GM23338 (cell line): ENCODE data around the gene ZGRF1. TPM values are rescaled to one million over a fixed set of nuclear protein-coding genes. Genes with fewer than 3 reads are reported as not detected.

Experiments used
- ATAC-seq: fragments of 200-7000 bp; cut with Tn5 transposase; 3 replicates; pipeline ENCODE4 v1.9.1; 2020
- DNase-seq: peaks from one replicate; pipeline ENCODE4 v3.0.0-alpha.2; 2015; ENCODE audit warnings: low spot score
- H2AFZ ChIP-seq: fragments of 200-600 bp; sonication (generic); 2 replicates; pipeline ENCODE4 v1.8.0; 2016; ENCODE audit warnings: antibody characterized with exemption, mild to moderate bottlenecking, moderate library complexity
- H3F3A ChIP-seq: fragments of 200-600 bp; sonication (generic); replicated peaks from 2 replicates; pipeline ENCODE4 v1.8.0; 2017; ENCODE audit warnings: antibody characterized with exemption, mixed run types, low read depth
- H3K27ac ChIP-seq: fragments of 200-600 bp; sonication (generic); 2 replicates; pipeline ENCODE4 v1.6.1; 2016; ENCODE audit warnings: low read depth
- H3K27me3 ChIP-seq: fragments of 200-600 bp; sonication (generic); 2 replicates; pipeline ENCODE4 v1.8.0; 2016; ENCODE audit warnings: mild to moderate bottlenecking, mixed run types, moderate library complexity; ENCODE audit not compliant: insufficient read depth
- H3K36me3 ChIP-seq: fragments of 200-600 bp; sonication (generic); 2 replicates; pipeline ENCODE4 v1.8.0; 2016; ENCODE audit warnings: mild to moderate bottlenecking; ENCODE audit not compliant: insufficient read depth
- H3K4me1 ChIP-seq: fragments of 200-600 bp; sonication (generic); 2 replicates; pipeline ENCODE4 v1.8.0; 2016; ENCODE audit warnings: mild to moderate bottlenecking, moderate library complexity; ENCODE audit not compliant: insufficient read depth
- H3K4me2 ChIP-seq: fragments of 200-600 bp; sonication (generic); 2 replicates; pipeline ENCODE4 v1.7.1; 2017; ENCODE audit warnings: mixed run types
- H3K4me3 ChIP-seq: fragments of 200-600 bp; sonication (generic); 2 replicates; pipeline ENCODE4 v1.6.1; 2016; ENCODE audit warnings: mixed run types
- H3K79me2 ChIP-seq: fragments of 200-600 bp; sonication (generic); replicated peaks from 2 replicates; pipeline ENCODE4 v1.8.0; 2017; ENCODE audit warnings: mild to moderate bottlenecking; ENCODE audit not compliant: insufficient read depth
- H3K9me2 ChIP-seq: fragments of 200-600 bp; sonication (generic); 2 replicates; pipeline ENCODE4 v1.8.0; 2017; ENCODE audit not compliant: insufficient read depth
- H4K20me1 ChIP-seq: fragments of 200-600 bp; sonication (generic); replicated peaks from 2 replicates; pipeline ENCODE4 v1.8.0; 2017; ENCODE audit warnings: mild to moderate bottlenecking; ENCODE audit not compliant: insufficient read depth
- H3K27ac Mint-ChIP-seq: 2 replicates; pipeline ENCODE4 v1.8.0; 2020; ENCODE audit warnings: inconsistent platforms, mild to moderate bottlenecking, moderate library complexity, mixed read lengths
- H3K27me3 Mint-ChIP-seq: 3 replicates; pipeline ENCODE4 v1.8.0; 2022; ENCODE audit warnings: low read depth, mild to moderate bottlenecking, moderate library complexity, mixed read lengths, inconsistent platforms; ENCODE audit not compliant: insufficient read depth, poor library complexity
- H3K36me3 Mint-ChIP-seq: 3 replicates; pipeline ENCODE4 v1.8.0; 2021; ENCODE audit warnings: low read depth, mild to moderate bottlenecking, inconsistent platforms, moderate library complexity, mixed read lengths
- H3K4me1 Mint-ChIP-seq: 3 replicates; pipeline ENCODE4 v1.8.0; 2020; ENCODE audit warnings: mild to moderate bottlenecking, inconsistent platforms, mixed read lengths
- H3K4me3 Mint-ChIP-seq: 3 replicates; pipeline ENCODE4 v1.8.0; 2021; ENCODE audit warnings: moderate library complexity, mild to moderate bottlenecking, inconsistent platforms, mixed read lengths
- H3K9me3 Mint-ChIP-seq: 3 replicates; pipeline ENCODE4 v1.8.0; 2020; ENCODE audit warnings: moderate library complexity, mild to moderate bottlenecking, inconsistent platforms, mixed read lengths
- CREB1 ChIP-seq: fragments of 250-450 bp; sonication (Bioruptor Pico); IDR thresholded peaks from 2 replicates; pipeline ENCODE4 v1.5.0; 2020; ENCODE audit warnings: low read depth, mild to moderate bottlenecking, moderate library complexity
- EZH2 ChIP-seq: fragments of 200-600 bp; sonication (generic); IDR thresholded peaks from one replicate; pipeline ENCODE4 v1.8.0; 2017; ENCODE audit warnings: antibody characterized with exemption, mild to moderate bottlenecking, low read depth; ENCODE audit not compliant: unreplicated experiment
- EZH2phosphoT487 ChIP-seq: fragments of 200-600 bp; sonication (generic); IDR thresholded peaks from one replicate; pipeline ENCODE4 v1.8.1; 2018; ENCODE audit warnings: antibody characterized with exemption; ENCODE audit not compliant: unreplicated experiment
- JUNB ChIP-seq: IDR thresholded peaks from one replicate; pipeline ENCODE4 v1.6.1; 2016; ENCODE audit warnings: antibody characterized with exemption; ENCODE audit not compliant: unreplicated experiment
- NANOG ChIP-seq: IDR thresholded peaks from 2 replicates; pipeline ENCODE4 v1.6.1; 2016; ENCODE audit warnings: antibody characterized with exemption, borderline replicate concordance
- POLR2AphosphoS5 ChIP-seq: IDR thresholded peaks from 2 replicates; pipeline ENCODE4 v1.6.1; 2016; ENCODE audit warnings: antibody characterized with exemption, low read depth
- STAT1 ChIP-seq: IDR thresholded peaks from one replicate; pipeline ENCODE4 v1.6.1; 2016; ENCODE audit warnings: antibody characterized with exemption; ENCODE audit not compliant: unreplicated experiment
- ZNF114 ChIP-seq: fragments of 250-450 bp; sonication (Bioruptor Pico); IDR thresholded peaks from 2 replicates; pipeline ENCODE4 v1.5.0; 2020; ENCODE audit warnings: mild to moderate bottlenecking, moderate library complexity
- ZNF331 ChIP-seq: fragments of 250-450 bp; sonication (Bioruptor Pico); IDR thresholded peaks from 2 replicates; pipeline ENCODE4 v1.5.0; 2020; ENCODE audit warnings: low read depth, mild to moderate bottlenecking, moderate library complexity
- polyA plus RNA-seq: library from polyadenylated mRNA; unstranded; fragments of >200 nt; fragmentation: Nextera tagmentation; extraction: Ambion mirVana; gene quantifications from 2 replicates; pipeline ENCODE4 v1.2.1, GENCODE V29; 2016
- total RNA-seq: library from RNA; depleted of rRNA; stranded (reverse); fragments of >200 nt; shearing (Covaris generic); gene quantifications from 2 replicates; pipeline ENCODE4 v1.2.3, GENCODE V29; 2014
- TF ChIP-seq, protein P1 (sequence below), 2 experiments: fragments of 200-600 bp in 1 of 2; sonication (generic) in 1 of 2; conservative IDR thresholded peaks; 2 replicates each; pipeline versions ENCODE4 v1.5.1 to v1.6.1; 2016 to 2017; ENCODE audit warnings: antibody characterized with exemption in 2 of 2, low read depth in 2 of 2, mild to moderate bottlenecking in 2 of 2, moderate library complexity in 1 of 2
- TF ChIP-seq, protein P2 (sequence below): IDR thresholded peaks from 2 replicates; pipeline ENCODE4 v1.6.1; 2016; ENCODE audit warnings: antibody characterized with exemption
- TF ChIP-seq, protein P3 (sequence below): IDR thresholded peaks from one replicate; pipeline ENCODE4 v1.6.1; 2018; ENCODE audit warnings: antibody characterized with exemption; ENCODE audit not compliant: unreplicated experiment
- TF ChIP-seq, protein P4 (sequence below): fragments of 250-450 bp; sonication (Bioruptor Pico); IDR thresholded peaks from 2 replicates; pipeline ENCODE4 v1.5.0; 2020; ENCODE audit warnings: mild to moderate bottlenecking, moderate library complexity

The ZGRF1 gene
- total and polyA plus RNA-seq, 2 experiments from 2014 or later: 41.7 to 62.6 TPM

DNA sequence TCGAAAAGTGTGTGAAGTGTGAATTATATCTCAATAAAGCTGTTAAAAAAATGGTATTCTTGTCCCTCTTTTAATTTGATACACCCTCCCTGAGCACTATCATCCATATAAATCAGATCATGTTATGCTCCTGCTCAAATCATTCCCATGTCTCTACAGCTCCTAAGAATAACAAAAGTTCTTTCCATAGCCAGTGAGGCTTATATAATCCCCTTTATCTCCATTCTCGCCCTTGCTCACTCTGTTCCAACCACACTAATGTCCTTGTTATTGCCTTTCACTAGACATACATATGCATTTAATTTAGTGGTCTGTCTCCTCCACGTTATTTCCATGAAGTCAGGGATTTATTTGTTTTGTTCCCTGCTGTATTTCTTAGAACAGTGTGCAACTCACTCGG is 10.5 kb downstream of the ZGRF1 start:
- Mint-ChIP-seq H3K4me1 (no peaks in the 10 kb centered on the region), H3K27ac (no peak overlapping the region)
- H3K27ac ChIP-seq: no peak overlapping the region

More for the DNA sequence above, 10.5 kb downstream of the ZGRF1 start:
- DNase-seq: no peak
- H3K4me3 Mint-ChIP-seq: no peak overlapping the region
- ATAC-seq: no peak
- H3K4me3 ChIP-seq: no peak overlapping the region
- H3K36me3 Mint-ChIP-seq: peaks cover 54% of the 10 kb centered on the region
- TF ChIP-seq NANOG (no peak), ZNF114 (no peak), CREB1 (CRISPR knock-in tag) (no peak), ZNF331 (CRISPR knock-in tag) (no peak), JUNB (no peak), STAT1 (no peak), EZH2 (no peak), EZH2phosphoT487 (no peak), POLR2AphosphoS5 (no peak)
- TF ChIP-seq, protein P1, sequence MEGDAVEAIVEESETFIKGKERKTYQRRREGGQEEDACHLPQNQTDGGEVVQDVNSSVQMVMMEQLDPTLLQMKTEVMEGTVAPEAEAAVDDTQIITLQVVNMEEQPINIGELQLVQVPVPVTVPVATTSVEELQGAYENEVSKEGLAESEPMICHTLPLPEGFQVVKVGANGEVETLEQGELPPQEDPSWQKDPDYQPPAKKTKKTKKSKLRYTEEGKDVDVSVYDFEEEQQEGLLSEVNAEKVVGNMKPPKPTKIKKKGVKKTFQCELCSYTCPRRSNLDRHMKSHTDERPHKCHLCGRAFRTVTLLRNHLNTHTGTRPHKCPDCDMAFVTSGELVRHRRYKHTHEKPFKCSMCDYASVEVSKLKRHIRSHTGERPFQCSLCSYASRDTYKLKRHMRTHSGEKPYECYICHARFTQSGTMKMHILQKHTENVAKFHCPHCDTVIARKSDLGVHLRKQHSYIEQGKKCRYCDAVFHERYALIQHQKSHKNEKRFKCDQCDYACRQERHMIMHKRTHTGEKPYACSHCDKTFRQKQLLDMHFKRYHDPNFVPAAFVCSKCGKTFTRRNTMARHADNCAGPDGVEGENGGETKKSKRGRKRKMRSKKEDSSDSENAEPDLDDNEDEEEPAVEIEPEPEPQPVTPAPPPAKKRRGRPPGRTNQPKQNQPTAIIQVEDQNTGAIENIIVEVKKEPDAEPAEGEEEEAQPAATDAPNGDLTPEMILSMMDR (conservative IDR thresholded peaks at IDR 0.05; ENCODE audit: low read depth in 2 of 2): no peak
- TF ChIP-seq, protein P2, sequence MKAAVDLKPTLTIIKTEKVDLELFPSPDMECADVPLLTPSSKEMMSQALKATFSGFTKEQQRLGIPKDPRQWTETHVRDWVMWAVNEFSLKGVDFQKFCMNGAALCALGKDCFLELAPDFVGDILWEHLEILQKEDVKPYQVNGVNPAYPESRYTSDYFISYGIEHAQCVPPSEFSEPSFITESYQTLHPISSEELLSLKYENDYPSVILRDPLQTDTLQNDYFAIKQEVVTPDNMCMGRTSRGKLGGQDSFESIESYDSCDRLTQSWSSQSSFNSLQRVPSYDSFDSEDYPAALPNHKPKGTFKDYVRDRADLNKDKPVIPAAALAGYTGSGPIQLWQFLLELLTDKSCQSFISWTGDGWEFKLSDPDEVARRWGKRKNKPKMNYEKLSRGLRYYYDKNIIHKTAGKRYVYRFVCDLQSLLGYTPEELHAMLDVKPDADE: no peak
- TF ChIP-seq, protein P3, sequence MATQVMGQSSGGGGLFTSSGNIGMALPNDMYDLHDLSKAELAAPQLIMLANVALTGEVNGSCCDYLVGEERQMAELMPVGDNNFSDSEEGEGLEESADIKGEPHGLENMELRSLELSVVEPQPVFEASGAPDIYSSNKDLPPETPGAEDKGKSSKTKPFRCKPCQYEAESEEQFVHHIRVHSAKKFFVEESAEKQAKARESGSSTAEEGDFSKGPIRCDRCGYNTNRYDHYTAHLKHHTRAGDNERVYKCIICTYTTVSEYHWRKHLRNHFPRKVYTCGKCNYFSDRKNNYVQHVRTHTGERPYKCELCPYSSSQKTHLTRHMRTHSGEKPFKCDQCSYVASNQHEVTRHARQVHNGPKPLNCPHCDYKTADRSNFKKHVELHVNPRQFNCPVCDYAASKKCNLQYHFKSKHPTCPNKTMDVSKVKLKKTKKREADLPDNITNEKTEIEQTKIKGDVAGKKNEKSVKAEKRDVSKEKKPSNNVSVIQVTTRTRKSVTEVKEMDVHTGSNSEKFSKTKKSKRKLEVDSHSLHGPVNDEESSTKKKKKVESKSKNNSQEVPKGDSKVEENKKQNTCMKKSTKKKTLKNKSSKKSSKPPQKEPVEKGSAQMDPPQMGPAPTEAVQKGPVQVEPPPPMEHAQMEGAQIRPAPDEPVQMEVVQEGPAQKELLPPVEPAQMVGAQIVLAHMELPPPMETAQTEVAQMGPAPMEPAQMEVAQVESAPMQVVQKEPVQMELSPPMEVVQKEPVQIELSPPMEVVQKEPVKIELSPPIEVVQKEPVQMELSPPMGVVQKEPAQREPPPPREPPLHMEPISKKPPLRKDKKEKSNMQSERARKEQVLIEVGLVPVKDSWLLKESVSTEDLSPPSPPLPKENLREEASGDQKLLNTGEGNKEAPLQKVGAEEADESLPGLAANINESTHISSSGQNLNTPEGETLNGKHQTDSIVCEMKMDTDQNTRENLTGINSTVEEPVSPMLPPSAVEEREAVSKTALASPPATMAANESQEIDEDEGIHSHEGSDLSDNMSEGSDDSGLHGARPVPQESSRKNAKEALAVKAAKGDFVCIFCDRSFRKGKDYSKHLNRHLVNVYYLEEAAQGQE: no peak
- TF ChIP-seq, protein P4, sequence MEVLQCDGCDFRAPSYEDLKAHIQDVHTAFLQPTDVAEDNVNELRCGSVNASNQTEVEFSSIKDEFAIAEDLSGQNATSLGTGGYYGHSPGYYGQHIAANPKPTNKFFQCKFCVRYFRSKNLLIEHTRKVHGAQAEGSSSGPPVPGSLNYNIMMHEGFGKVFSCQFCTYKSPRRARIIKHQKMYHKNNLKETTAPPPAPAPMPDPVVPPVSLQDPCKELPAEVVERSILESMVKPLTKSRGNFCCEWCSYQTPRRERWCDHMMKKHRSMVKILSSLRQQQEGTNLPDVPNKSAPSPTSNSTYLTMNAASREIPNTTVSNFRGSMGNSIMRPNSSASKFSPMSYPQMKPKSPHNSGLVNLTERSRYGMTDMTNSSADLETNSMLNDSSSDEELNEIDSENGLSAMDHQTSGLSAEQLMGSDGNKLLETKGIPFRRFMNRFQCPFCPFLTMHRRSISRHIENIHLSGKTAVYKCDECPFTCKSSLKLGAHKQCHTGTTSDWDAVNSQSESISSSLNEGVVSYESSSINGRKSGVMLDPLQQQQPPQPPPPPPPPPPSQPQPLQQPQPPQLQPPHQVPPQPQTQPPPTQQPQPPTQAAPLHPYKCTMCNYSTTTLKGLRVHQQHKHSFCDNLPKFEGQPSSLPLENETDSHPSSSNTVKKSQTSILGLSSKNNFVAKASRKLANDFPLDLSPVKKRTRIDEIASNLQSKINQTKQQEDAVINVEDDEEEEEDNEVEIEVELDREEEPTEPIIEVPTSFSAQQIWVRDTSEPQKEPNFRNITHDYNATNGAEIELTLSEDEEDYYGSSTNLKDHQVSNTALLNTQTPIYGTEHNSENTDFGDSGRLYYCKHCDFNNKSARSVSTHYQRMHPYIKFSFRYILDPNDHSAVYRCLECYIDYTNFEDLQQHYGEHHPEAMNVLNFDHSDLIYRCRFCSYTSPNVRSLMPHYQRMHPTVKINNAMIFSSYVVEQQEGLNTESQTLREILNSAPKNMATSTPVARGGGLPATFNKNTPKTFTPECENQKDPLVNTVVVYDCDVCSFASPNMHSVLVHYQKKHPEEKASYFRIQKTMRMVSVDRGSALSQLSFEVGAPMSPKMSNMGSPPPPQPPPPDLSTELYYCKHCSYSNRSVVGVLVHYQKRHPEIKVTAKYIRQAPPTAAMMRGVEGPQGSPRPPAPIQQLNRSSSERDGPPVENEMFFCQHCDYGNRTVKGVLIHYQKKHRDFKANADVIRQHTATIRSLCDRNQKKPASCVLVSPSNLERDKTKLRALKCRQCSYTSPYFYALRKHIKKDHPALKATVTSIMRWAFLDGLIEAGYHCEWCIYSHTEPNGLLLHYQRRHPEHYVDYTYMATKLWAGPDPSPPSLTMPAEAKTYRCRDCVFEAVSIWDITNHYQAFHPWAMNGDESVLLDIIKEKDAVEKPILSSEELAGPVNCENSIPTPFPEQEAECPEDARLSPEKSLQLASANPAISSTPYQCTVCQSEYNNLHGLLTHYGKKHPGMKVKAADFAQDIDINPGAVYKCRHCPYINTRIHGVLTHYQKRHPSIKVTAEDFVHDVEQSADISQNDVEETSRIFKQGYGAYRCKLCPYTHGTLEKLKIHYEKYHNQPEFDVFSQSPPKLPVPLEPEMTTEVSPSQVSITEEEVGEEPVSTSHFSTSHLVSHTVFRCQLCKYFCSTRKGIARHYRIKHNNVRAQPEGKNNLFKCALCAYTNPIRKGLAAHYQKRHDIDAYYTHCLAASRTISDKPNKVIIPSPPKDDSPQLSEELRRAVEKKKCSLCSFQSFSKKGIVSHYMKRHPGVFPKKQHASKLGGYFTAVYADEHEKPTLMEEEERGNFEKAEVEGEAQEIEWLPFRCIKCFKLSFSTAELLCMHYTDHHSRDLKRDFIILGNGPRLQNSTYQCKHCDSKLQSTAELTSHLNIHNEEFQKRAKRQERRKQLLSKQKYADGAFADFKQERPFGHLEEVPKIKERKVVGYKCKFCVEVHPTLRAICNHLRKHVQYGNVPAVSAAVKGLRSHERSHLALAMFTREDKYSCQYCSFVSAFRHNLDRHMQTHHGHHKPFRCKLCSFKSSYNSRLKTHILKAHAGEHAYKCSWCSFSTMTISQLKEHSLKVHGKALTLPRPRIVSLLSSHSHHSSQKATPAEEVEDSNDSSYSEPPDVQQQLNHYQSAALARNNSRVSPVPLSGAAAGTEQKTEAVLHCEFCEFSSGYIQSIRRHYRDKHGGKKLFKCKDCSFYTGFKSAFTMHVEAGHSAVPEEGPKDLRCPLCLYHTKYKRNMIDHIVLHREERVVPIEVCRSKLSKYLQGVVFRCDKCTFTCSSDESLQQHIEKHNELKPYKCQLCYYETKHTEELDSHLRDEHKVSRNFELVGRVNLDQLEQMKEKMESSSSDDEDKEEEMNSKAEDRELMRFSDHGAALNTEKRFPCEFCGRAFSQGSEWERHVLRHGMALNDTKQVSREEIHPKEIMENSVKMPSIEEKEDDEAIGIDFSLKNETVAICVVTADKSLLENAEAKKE: no peak
- no peaks in the 10 kb centered on the region for H4K20me1 ChIP-seq
- no peaks in the 10 kb centered on the region for H3K27me3 ChIP-seq
- H3F3A ChIP-seq: no peaks in the 10 kb centered on the region; the same call in 1 of the 2 replicates
- H3K79me2 ChIP-seq: no peaks in the 10 kb centered on the region
- no peaks in the 10 kb centered on the region for H3K9me2 ChIP-seq
- no peaks in the 10 kb centered on the region for H3K9me3 Mint-ChIP-seq
- peaks cover 2% of the 10 kb centered on the region for H3K27me3 Mint-ChIP-seq
- no peak overlapping the region for H3K4me2 ChIP-seq
- H3K36me3 ChIP-seq: peaks cover 33% of the 10 kb centered on the region
- no peaks in the 10 kb centered on the region for H3K4me1 ChIP-seq
- no peak overlapping the region for H2AFZ ChIP-seq
